HG03520 (cell line): ENCODE results near the gene ADGRV1.

Source experiments
- ATAC-seq: cut with Tn5 transposase; IDR thresholded peaks from one replicate; pipeline ENCODE4 v1.9.1; 2021; ENCODE audit warnings: mild to moderate bottlenecking, moderate library complexity; ENCODE audit not compliant: unreplicated experiment

The ADGRV1 gene

GRCh38 chr5:91092859-91093783 is 534.5 kb downstream of the ADGRV1 start:
- no peak for ATAC-seq

- ATAC-seq: no peak
Measured at GRCh38 chr5:91095313-91095712, 536.7 kb downstream of the ADGRV1 start.

- no peak for ATAC-seq
Measured at GRCh38 chr5:91095786-91096385, 537.3 kb downstream of the ADGRV1 start.

- no peak for ATAC-seq
Measured at GRCh38 chr5:91098541-91098940, 539.9 kb downstream of the ADGRV1 start.

- peak; percentile 98 for ATAC-seq
Measured at GRCh38 chr5:91101600-91102379, 543.2 kb downstream of the ADGRV1 start.

DNA sequence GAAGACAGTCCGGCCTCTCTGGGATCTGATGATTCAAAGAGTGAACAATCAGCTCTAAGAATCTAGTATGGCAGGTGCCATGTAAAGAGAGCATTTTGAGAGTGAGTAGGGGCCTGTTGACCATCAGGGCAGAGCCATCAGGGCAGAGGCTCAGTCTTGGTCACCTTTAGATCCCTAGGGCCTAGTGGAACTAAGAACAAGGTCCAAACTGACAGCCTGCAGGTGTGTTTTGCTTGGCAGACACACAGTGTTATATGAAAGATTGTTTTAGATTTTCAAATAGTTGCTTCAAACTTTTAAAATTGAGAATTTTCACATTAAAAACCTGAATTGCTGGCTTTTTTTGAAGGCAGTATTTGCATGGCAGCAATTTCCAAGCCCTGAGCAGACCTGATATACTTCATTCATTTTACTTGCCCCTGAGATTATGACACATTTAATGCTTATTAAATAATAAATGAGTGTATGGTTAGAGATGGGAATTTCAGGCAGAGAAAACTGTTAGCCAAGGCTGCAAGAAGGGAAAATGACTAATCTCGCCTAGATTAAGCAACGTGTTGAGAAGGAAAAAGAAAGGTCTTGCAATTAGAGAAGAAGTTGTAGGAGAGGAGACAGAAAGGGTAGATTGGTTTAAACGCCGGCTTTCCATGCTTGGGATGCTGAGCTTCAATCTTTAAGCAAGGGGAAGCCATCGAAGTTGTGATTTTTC is 544.9 kb downstream of the ADGRV1 start:
- no peak for ATAC-seq

DNA sequence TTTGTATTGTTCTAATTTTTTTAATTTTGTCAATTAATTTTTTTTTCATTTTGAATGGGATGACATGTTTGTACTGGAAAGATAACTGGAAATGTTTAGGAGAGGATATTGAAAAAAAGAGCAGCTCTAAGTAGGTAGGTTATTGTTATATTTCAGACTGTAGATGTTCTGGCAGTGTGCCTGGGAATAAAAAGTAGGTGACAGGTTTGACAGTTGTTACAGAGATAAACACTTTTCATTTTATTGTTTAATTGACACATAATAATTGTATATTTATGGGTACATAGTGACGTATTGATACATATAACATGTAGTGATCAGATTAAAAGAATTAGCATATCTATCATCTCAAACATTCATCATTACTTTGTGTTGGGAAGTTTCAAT is 545.5 kb downstream of the ADGRV1 start:
- no peak for ATAC-seq

DNA sequence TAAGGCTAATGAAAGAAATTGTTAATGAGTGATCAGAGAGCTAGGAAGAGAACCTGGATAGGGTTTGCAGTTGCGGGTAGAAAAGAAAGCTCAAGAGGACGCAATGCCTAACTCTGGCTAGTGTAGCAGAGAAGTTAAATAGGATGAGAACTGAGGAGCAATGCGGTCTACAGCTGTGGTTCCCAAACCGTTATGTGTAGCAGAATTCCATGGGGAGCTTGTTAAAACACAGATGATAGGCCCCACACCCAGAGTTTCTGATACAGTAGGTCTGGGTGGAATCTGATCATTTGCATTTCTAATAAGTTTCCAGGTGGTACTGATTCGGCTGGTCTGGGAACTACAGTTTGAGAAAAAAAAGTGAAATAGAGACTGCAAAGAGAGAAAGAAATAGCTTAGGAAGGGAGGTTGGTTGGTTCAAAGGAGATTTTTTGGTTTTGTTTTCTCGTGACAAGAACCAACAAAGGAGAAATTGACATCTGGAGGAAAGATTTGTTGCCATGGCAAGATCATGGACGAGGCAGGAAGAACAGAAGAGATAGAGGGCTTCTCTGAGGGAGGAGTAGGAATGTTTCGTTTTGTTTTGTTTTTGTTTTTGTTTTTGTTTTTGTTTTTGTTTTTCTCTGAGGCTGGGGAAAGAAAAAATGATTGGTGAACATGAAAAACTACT is 548.4 kb downstream of the ADGRV1 start:
- no peak for ATAC-seq

DNA sequence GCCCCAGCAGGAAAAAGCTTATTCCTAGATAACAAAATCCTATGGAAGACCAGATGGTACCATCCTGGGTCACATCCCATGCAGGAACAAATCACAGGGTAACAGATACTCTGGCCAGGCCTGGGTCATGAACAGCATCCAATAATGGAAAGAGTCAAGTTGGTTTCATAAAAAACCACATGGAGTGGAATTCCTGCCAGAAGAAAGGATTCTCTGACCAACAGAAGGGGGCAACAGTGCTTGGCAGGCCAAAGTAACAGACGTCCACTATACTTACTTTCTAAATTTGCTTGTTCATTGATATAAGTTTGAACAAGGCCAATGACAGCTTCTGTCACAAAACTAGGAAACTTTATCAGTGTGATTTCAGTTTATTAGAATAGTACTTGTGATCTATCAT is 551.0 kb downstream of the ADGRV1 start:
- ATAC-seq: no peak

DNA sequence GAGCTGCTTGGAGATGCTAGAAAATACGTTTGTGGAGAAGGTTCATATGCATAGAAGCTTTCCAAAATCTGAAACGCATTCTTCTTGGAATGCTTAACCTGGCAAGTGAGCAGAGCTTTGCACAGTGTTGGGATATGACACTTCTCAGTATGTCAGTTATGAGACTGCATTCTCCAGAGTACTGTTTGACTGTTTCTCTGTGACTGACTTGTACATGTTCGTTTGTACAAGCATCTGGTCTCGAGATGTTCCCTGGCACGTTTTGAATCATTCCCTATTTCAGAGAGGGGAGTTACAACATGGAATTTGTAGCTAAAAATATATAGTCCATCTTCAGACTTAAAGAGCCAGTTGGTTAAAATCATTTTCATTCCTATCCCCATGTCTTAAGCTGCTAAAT is 552.1 kb downstream of the ADGRV1 start:
- no peak for ATAC-seq

DNA sequence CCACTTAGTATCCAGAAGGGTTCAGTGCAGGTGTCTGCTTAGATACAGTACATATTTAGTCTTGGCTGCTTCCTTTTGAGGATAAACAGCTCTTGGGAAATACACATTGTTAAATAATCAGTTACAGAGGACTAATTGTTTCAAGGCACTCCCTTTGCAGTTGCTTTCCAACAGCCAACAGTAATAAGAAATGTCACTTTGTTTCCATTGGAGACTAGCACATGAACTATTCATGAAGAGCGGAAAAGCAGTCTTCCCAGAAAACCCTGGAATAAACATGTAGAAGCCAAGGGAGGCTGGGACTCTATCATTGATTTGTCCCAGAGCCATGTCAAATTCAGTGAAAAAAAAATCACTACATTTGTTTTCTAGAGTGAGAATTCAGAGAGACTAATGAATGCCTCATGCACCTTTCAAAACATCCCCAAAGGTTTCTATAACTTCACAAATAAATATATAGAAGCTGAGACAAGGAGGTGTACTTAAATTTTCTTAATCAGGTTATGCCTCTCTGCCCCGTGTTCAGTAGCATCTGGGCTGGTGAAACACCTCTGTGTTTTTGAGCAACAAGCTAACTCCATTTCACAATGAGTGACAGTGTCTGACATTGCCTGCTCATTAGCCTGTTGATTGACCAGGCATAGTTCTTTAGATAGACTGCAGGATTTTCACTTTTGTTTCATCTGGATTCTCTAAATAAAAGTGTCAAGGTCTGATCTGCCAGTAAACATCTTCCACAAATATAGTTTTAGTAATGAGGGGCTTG is 553.1 kb downstream of the ADGRV1 start:
- no peak for ATAC-seq

DNA sequence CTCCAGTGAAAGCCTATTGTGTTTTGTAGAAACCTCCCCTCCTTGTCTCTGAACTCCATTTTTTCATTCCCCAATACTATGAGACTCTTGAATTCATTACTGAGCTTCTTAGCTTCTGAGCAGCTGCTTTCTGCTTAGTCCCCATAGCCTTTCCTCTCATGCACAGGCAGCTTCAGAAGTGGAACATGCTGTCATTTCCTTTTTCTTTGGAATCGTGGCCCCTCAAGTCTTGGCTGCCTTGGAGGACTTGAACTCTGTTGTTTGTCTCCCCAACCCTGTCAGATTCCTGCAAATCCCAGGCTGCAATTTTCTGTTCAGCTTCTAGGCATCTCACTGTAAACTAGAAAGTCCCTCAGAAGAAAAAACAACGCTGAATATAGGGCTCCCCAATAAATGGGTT is 556.1 kb downstream of the ADGRV1 start:
- ATAC-seq: no peak

- ATAC-seq: no peak
Measured at GRCh38 chr5:91118354-91118753, 559.8 kb downstream of the ADGRV1 start.

DNA sequence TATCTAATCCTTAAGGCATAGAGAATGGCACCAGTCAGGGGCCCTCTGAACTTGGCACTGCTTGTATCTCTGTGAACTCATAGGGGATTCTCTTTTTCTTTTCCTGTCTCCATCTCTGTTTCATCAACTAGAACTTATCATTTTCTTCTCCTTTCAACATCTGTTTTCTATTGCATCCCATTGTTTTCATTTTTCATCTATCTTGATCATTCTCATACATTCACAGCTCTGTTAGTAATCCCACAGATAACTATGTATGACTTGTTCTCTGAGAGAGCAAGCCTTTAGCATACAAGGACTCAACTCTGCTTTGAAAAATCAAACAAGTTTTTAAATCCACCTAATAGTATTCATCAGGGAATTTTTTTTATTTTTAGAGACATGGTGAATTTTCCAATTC is 560.2 kb downstream of the ADGRV1 start:
- no peak for ATAC-seq

DNA sequence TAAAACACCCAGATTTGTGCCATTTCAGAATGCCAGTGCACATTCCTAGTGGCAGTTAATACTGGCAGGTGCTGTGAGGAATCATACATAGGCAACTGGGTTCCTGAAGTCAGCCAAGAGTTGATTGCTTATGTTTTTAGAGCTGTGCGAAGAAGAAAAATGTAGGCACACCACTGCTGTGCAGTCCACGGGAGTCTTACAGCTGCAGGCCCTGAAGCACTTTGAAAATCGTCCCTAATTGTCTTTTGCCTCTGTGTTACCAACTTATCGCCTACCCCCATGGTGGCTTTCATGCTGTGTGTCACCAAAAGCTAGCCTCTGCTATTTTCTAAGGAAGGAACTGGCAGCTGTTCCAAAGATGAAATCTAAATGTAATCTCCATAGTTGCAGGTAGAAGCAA is 560.6 kb downstream of the ADGRV1 start:
- ATAC-seq: no peak

DNA sequence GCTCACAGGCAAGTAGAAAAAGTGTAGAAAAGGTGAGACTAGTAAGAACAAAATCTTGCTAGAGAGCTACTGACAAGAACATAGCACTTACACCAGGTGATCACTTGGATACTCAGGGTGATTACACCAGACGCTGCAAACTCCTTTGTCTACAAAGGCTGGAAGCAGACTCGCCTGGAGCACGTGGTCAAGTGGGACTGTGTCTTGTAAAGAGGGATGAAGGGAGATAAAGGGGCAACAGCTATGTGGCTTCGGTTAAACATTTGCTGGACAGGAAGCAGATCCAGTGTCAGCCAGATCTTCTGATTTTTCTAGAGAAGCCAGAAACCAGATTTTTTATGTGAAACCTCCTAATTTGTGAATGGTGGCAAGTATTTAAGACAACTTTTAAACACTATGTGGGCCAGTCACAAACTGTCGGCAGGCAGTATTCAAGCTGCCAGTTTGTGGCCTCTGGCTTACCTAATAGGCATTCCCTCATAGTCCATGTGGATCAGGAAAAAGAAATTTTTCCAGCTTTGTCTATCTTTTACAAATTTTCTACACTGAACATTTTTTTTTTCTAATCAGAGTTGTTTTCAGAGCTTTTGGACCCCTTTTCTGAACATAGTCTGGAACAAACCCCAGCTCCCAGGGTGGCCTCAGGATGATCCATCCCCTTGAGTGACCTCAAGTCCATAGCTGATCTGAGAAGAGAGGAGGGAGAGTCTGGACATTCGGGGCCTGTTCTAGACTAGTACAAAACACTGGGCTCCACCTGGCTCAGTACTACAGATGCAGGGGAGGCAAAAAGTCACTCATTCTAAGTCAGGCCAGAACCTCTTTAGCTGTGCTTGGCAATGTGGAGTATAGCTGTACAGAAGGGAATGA is 561.6 kb downstream of the ADGRV1 start:
- no peak for ATAC-seq

DNA sequence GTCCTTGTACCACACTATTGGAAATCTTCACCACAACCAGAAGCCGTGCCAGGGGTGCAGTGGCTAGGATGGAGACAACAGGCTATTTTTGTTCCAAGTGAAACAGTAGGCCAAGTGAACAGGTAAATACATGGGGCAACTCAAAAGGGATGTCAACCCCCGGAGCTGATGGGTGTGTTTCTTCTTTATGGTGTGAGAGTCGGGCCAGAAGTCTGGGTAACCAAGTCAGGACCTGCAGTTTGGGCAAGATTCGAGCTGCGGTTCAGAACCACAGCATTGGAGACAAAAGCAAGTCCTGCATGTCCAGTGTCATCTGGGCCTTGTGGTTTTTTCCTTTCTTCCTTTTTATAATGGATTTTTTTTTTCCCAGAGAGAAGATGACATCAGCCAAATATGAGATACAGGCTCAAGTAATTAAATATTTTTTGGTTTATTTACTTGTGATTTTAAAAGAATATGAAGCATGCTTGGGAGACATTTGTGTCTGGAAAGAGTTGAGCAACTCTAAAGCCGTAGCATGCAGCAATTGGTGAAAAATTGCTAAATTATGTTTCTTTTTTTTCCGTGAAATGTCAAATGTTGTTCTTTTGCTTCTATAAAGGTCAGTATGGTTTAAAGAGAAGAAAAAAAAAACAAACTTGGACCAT is 562.9 kb downstream of the ADGRV1 start:
- no peak for ATAC-seq

GRCh38 chr5:91122651-91123050 is 564.1 kb downstream of the ADGRV1 start:
- ATAC-seq: no peak
